NCI-H2107 treated with DMSO at 0.1 percent for 48 hours (cell line): ENCODE data around the gene ZDHHC22.
A peak's percentile ranks its signal among the peaks of the same experiment; 100 is the strongest.

Source experiments
- DNase-seq: peaks from one replicate; lab custom pipeline; 2025; ENCODE audit not compliant: unreplicated experiment; lab: John Stamatoyannopoulos, UW

The ZDHHC22 gene

GRCh38 chr14:77158175-77158881 is 16.7 kb upstream of the ZDHHC22 start:
- DNase-seq: peak; percentile 95

GRCh38 chr14:77157740-77158139 is 16.1 kb upstream of the ZDHHC22 start:
- no peak for DNase-seq

DNA sequence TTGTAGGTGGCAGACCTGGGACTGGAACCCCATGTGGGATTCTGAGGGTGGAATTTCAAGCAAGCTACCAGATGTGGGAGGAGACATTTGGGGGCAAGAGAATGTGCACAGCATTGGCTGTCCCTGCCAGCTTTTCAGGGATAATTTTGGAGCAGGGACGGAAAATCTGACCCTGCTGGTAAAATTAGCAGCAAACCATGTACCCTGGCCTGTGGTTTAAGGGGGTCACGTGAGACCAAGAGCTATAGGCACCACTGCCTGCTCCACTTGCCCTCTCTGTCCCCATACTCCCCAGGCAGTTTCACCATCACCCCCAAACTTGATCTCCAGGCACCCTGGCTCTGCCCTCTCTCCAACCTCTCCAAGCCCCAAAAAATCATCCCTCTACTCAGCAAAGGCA is 13.5 kb upstream of the ZDHHC22 start:
- no peak for DNase-seq

- peak; percentile 38 for DNase-seq
Measured at GRCh38 chr14:77154421-77154820, 12.8 kb upstream of the ZDHHC22 start.

GRCh38 chr14:77153802-77154201 is 12.2 kb upstream of the ZDHHC22 start:
- no peak for DNase-seq

- peak; percentile 90 for DNase-seq
Measured at GRCh38 chr14:77151918-77152588, 10.5 kb upstream of the ZDHHC22 start.

- DNase-seq: peak; percentile 27
Measured at GRCh38 chr14:77151245-77151644, 9.7 kb upstream of the ZDHHC22 start.

DNA sequence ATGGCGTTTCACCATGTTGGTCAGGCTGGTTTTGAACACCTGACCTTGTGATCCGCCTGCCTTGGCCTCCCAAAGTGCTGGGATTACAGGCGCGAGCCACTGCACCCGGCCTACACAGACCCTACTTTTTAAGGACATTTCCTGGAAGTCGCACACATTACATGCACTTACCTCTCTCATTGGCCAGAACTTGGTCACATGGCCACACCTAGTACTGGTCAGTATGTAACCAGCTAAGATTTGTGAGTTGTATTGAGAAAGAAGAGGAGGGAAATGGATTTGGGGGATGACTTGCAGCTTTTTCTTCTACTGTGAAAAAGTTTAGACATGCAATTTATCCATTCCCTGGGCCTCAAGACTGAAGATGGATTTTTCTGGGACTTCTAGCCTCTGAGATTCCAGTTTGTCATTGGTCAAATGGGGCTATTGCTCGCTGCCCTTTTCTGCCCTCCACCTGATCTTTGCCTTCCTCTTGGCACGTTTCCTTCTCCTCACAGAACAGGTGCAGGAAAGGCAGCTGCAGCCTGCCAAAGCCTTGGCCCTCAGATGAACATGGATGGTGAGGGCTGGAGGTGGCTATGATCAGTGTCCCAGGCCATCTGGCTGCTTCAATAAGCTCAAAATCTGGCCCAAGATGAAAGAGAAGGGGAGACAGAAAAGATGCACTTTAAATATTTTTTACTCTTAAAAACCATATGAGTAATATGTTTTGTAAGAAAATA is 7.1 kb upstream of the ZDHHC22 start:
- peak; percentile 45 for DNase-seq

DNA sequence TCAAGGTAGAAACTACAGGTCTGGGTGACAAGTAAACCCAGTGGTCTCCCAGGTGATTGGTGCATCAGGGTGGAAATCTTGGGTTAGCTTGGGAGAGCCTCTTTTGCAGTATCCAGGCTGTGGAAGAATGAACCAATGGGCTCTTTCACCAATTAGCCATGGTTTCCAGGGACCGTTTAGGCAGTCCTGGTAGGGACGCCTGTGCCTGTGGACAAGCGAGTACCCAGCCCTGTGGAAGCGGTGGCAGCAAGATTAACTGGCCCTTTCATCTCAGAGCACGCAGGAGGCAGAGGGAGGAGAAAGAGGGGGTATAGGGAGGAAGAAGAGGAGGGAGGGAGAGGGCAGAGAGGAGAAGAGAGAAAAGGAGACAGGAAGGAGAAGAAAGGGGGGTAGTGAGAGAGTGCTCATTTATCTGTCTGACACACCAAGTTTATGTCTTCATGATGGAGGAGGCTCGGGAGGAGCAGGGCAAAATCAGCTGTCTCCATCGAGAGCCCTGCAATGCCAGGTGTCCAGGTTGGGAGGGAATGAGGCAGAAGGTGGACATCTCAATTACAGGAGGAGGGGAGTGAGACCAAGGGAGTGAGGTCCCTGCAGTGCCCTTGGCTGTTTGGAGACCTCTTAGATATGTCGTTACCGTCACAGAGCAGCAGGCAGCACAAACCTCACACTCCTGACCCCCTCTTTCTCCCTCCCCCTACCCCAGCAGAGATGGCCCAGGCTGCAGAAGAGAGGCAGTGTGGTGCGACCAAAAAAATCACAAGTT is 4.6 kb upstream of the ZDHHC22 start:
- DNase-seq: no peak

DNA sequence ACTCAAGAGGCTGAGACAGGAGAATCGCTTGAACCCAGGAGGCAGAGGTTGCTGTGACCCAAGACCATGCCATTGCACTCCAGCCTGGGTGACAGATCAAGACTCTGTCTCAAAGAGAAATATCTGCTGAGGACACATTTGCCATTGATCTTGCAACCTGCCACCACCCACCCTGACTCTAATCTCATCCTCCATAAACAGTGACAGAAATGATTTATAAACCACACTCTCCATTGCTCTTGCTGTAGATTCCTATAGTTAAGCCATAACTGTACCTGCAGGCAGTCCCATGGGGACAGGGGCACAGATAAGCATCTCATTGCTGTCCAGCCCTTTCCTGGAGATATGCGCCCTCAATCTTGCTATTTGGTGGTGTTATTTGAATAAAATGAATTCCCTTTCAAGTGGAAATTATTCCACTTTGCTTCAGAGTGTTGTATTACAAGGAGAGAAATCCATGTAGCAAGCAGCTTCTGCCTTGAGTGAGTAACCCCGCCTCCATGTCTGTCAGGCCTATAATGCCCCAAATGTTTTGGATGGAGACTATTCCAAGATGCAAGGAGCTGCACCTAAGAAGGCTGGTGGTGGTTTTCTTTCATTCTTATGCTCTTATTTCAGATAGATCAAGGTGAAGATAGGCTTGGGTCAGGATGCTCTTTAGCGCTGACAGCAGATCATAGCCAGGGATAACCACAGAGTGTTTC is 3.0 kb upstream of the ZDHHC22 start:
- peak; percentile 69 for DNase-seq

GRCh38 chr14:77143071-77143470 is 1.5 kb upstream of the ZDHHC22 start:
- DNase-seq: no peak

DNA sequence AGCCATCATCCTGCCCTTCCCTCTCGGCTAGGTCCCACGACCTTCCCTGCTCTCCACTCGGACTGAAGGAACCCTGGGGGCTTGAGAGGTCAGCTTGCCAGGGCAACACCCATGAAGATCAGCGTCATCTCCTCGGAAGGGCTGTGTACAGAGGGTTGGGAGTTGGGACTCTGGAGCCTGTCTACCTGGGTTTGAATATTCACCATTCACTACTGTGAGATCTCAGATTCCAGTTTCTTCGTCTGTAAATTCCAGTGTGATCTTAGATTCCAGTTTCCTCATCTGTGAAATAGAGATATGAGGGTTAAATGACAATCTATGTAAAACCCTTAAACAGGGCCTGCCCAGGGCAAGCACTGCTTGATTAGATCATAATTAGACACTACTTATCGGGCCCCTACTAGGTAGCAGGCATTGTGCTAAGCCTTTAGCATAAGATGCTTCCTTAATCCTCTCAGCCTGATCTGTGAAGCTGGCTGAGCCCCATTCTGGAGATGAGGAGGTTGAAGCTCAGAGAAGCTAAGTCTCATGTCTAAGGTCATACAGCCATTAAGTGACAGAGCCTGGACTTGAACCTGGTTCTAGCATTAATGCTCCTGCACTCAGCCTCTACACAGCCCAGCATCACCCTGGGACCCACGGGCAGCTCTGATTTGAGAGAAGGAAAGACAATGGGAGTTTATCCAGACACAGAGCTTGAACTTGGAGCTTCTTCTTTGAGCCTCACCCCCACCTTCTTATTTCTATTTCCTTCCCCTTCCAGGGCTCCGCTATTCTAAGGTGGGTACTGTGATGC is 612 bp upstream of the ZDHHC22 start:
- no peak for DNase-seq

GRCh38 chr14:77140359-77141213 is 1.0 kb downstream of the ZDHHC22 start:
- no peak for DNase-seq

DNA sequence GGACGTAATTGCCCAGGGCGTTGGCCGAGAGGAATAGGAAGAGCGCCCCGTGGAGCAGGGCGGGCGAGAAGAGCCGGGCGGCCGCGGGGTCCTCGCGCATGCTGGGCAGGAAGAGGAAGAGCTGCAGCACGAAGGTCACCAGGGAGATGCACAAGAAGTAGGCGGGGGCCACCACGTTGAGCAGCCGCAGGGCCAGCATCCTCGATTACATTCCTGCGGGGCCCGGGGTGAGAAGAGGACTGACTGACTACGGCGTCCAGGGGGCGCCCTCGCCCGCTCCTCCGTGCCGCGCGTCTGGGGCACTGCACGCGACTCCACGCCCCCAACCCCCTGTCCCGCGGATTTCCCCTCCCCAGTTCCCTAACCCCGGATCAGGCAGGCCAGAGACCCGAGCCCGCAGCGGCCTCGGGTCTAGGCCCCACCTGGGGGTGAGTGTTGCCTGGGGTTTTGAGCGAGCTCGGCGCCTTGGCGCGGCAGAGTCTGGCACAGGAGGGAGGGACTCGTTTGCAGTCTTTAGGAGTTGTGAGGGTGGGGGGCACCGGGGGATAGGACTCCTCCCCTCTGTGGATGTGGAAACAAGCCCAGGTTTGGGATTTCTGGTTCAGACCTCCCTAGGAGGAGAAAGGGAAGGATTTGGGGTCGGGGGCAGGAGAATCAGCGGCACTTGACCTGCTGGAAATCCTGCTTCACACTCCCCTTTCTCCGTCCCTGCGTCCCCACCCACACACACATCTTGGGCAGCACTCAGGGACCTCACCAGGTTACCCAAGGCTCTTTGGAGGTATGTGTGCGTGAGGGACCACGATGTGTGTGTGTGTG is 1.8 kb downstream of the ZDHHC22 start:
- peak; percentile 41 for DNase-seq

GRCh38 chr14:77139022-77139421 is 2.6 kb downstream of the ZDHHC22 start:
- no peak for DNase-seq

DNA sequence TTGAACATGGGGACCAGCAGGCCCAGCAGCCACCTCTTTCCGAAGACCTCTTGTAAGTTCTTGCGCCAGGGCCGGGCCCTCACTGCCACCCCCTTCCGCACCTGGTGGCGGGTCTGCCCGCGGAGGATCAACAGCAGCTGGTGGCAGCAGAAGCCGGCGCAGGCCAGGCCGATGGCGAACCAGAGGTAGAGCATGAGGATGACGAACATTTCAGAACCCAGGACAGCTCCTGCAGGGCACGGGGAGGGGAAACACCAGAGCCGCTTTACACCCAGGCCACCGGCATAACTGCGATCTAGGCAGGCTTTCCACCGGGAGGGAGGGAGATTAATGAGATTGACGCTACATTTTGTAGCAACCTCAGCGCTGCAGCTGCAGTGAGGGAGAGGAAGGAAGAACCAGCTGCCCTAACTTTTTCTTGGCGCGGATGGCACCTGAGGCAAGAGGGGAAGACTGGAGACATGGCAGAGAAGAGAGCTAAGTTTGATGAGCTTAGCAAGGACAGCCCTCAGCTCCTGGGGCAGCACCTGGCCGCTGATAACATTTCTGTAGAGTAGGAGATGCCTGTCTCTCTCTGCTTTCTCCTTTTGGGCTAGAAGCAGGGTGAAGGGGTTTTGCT is 7.8 kb downstream of the ZDHHC22 start:
- DNase-seq: no peak

- no peak for DNase-seq
Measured at GRCh38 chr14:77131871-77132486, 9.6 kb downstream of the ZDHHC22 start.
